GOT3 (cell line): Measurements from ENCODE around the gene MAP2K5.

Experiments used
- DNase-seq: peaks from one replicate; lab custom pipeline; 2025; ENCODE audit warnings: mixed read lengths; lab: John Stamatoyannopoulos, UW

MAP2K5 gene

GRCh38 chr15:67824976-67825880, 282.7 kb downstream of the MAP2K5 start, which contains the start of gene SKOR1:
SKOR1 (plus strand) TSS chr15:67825509; CDS start chr15:67825603, 94 bp downstream.
- DNase-seq = no peak

- no peak for DNase-seq
These were observed 283.6 kb downstream of the MAP2K5 start for GRCh38 chr15:67825881-67826716.

- no peak for DNase-seq
These were observed 284.4 kb downstream of the MAP2K5 start for GRCh38 chr15:67826717-67827561.

GRCh38 chr15:67827562-67828277, 285.2 kb downstream of the MAP2K5 start:
- no peak for DNase-seq

- DNase-seq = no peak
These were observed 285.9 kb downstream of the MAP2K5 start for GRCh38 chr15:67828278-67828968.

DNA sequence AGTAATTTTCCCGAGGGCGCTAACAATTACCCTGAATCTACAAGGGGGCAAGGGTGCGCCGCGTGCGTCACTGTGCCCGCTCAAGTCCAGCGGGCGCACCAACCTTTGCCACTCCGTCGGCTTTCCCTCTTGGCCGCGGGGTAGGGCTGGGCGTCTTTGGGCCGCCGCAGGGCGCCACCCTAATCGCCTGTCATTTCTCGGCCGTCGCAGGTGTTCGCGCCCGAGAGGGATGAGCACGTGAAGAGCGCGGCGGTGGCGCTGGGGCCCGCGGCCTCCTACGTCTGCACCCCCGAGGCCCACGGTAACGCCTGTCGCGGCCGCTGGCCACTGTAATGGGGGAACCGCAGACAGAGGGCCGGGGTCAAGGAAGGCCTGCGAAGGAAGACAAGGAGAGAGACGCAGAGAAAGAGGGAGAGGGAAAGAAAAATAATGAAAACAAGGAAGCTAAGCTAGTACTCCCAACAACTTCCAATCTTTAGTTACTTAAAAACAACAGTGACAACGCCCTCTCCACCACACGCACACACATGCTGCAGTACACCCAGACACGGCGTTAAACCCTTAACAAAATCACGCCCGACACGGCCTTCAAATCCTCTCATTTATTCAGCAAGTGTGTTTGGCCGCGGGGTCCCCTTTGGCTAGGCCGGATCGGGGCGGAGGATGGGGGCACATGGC, 286.6 kb downstream of the MAP2K5 start:
- no peak for DNase-seq

- DNase-seq = no peak
These were observed 287.4 kb downstream of the MAP2K5 start for GRCh38 chr15:67829647-67830504.

GRCh38 chr15:67831363-67831762, 288.9 kb downstream of the MAP2K5 start:
- DNase-seq = no peak

GRCh38 chr15:67832031-67832551, 289.6 kb downstream of the MAP2K5 start:
- DNase-seq = no peak

GRCh38 chr15:67832897-67833709, 290.6 kb downstream of the MAP2K5 start:
- DNase-seq = no peak

DNA sequence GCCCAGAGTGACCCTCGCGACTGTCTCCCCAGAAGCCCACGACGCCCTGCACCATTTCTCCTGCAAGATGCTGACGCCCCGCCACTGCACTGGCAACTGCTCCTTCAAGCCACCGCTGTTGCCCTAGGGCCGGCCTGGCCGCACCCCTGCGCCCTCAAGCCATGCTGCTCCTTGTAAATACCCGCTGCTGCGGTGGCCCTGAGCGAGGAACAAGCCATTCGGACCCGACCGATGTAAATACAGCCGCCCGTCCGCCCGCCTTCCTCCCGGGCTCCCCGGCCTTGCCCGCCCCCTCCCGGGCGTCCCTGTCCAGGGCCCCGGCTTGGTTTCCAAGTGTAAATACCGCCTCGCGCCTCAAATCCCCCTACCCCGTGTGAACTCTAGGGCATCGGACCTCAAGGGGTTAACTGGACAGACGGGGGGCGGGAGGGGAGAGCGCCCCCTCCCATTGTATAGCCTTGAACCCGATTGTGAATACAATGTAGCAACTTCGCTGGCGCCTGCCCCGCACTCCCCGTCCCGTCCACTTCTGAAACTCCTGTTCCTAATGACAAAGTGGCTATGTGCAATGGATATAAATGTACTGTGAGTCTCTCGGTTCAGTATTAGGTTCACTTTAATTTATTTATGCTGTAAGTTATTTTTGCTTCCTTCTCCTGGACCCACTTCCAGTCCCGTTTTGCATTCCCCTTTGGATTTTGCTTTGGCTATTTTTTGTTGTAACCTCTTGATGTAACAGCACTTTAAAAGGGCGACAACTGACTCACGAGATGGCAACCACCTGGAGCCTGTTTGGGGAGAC, 291.4 kb downstream of the MAP2K5 start:
- no peak for DNase-seq

DNA sequence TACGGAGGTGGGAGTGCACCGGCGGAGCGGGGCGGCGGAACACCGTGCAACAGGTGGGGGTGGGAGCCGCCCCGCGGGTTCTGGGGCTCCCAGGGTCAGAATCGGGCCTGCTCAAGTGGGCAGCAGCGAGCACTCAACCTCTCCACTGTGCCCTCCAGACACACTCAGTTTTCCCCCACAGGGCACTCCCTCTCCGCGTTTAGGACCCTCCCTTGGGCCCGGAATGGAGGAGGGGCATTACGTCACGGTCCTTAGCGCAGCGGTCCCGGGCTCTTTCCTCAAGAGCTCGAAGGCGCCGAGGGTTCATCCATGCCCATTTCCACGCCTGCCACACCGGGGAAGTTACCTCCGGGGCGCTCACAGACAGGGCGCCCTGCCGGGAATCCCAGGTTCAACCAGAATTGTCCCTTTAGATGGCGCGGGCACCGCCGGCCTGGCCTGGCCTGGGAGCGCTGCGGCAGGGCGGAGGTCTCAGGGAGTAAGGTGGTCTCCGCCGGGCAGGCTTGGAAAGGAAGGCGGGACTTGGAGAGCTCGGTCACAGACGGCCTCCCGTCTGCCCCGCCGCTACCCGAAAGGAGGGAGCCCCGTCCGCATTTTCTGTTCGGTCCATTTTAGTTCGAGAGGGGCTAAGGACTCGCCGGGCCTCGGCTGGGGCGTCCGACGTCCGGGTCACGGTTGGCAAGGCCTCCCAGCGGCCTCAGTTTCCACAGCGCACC, 292.2 kb downstream of the MAP2K5 start:
- DNase-seq = no peak

GRCh38 chr15:67835297-67836133, 293.0 kb downstream of the MAP2K5 start:
- no peak for DNase-seq

- DNase-seq = no peak
These were observed 293.6 kb downstream of the MAP2K5 start for GRCh38 chr15:67836134-67836455.

GRCh38 chr15:67836477-67836876, 294.0 kb downstream of the MAP2K5 start:
- DNase-seq = no peak

DNA sequence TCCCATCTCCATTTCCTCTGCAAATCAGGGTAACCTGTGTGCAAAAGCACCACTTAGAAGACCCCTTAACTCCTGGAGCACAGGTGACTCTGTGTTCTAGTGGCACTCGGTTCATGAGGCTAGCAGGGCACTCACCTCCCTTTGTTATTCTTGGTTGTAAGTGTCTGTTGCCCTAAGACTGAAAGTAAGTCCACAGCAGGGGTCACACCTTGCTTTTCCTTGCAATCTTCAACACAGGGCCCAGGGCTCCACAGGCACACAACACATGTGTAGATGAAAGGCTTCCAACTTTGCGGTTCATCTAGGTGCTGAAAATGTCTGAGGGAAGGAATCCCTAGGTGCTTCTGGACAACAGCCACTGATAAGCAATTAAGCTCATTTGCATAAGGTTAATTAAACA, 294.5 kb downstream of the MAP2K5 start:
- DNase-seq = no peak
